ENCODE data around the gene RAP1GAP2.

The RAP1GAP2 gene

GRCh38 chr17:3009411-3009920 is 213.2 kb downstream of the RAP1GAP2 start:
- in situ Hi-C loops (cut with MboI; ENCODE audit: low sequenced_read_pairs, unreplicated experiment) = no loop called here
- TF ChIP-seq, protein P1, sequence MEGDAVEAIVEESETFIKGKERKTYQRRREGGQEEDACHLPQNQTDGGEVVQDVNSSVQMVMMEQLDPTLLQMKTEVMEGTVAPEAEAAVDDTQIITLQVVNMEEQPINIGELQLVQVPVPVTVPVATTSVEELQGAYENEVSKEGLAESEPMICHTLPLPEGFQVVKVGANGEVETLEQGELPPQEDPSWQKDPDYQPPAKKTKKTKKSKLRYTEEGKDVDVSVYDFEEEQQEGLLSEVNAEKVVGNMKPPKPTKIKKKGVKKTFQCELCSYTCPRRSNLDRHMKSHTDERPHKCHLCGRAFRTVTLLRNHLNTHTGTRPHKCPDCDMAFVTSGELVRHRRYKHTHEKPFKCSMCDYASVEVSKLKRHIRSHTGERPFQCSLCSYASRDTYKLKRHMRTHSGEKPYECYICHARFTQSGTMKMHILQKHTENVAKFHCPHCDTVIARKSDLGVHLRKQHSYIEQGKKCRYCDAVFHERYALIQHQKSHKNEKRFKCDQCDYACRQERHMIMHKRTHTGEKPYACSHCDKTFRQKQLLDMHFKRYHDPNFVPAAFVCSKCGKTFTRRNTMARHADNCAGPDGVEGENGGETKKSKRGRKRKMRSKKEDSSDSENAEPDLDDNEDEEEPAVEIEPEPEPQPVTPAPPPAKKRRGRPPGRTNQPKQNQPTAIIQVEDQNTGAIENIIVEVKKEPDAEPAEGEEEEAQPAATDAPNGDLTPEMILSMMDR (IDR thresholded peaks at IDR 0.05; ENCODE audit: borderline replicate concordance, control extremely low read depth, extremely low read depth, insufficient read depth, missing control alignments) = no peak
- no peak for DNase-seq (ENCODE audit: low spot score)

DNA sequence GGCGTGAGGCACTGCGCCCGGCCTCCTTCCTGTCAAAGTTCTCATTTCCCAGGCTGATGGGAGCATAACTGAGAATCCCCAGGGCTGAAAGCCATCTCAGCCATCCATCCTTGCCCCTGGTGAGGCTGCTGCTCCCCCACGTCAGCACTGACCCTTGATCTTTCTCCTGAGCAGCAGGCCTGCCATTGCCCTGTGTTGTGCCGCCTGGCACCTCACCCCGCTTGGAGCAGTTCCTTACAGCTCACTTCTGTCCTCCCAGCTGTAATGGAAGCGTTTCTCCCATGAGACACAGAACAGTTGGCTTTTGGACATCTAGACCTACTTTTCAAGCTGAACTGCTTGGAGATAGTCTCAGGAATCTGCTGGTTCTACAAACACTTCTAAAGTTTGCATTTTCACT is 215.7 kb downstream of the RAP1GAP2 start:
- DNase-seq (ENCODE audit: low spot score) = no peak
- in situ Hi-C loops (cut with MboI; ENCODE audit: low sequenced_read_pairs, unreplicated experiment) = no loop called here
- TF ChIP-seq, protein P1 (IDR thresholded peaks at IDR 0.05; ENCODE audit: borderline replicate concordance, control extremely low read depth, extremely low read depth, insufficient read depth, missing control alignments) = no peak

- in situ Hi-C loops (cut with MboI; ENCODE audit: low sequenced_read_pairs, unreplicated experiment) = no loop called here
- peak; percentile 86 for DNase-seq (ENCODE audit: low spot score)
- TF ChIP-seq, protein P1 (IDR thresholded peaks at IDR 0.05; ENCODE audit: borderline replicate concordance, control extremely low read depth, extremely low read depth, insufficient read depth, missing control alignments) = peak; percentile 73
Measured at GRCh38 chr17:3012926-3013581, 216.8 kb downstream of the RAP1GAP2 start.

DNA sequence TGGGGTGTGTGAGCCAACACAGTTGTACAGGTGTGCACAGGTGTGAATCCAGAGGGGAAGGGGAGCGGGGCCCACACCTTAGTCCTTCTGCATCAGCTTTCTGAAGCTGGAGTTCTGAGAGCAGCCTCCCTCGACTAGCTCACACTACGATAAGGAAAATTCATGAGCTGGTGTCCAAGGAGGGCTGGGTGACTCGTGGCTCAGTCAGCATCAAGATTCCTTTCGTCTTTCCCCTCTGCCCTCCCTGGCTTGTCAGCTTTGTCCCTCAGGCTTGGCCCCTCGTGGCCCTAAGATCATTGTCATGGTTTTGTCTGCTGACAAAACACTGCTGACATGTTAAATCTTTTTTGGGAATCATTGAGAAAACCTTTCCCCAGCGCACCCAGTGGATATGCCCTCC is 219.7 kb downstream of the RAP1GAP2 start:
- TF ChIP-seq, protein P1 (IDR thresholded peaks at IDR 0.05; ENCODE audit: borderline replicate concordance, control extremely low read depth, extremely low read depth, insufficient read depth, missing control alignments) = no peak
- in situ Hi-C loops (cut with MboI; ENCODE audit: low sequenced_read_pairs, unreplicated experiment) = no loop called here
- no peak for DNase-seq (ENCODE audit: low spot score)

- TF ChIP-seq, protein P1 (IDR thresholded peaks at IDR 0.05; ENCODE audit: borderline replicate concordance, control extremely low read depth, extremely low read depth, insufficient read depth, missing control alignments) = no peak
- in situ Hi-C loops (cut with MboI; ENCODE audit: low sequenced_read_pairs, unreplicated experiment) = no loop called here
- no peak for DNase-seq (ENCODE audit: low spot score)
Measured at GRCh38 chr17:3017936-3018335, 221.7 kb downstream of the RAP1GAP2 start.

GRCh38 chr17:3019761-3020160 is 223.5 kb downstream of the RAP1GAP2 start:
- no peak for DNase-seq (ENCODE audit: low spot score)
- in situ Hi-C loops (cut with MboI; ENCODE audit: low sequenced_read_pairs, unreplicated experiment) = no loop called here
- TF ChIP-seq, protein P1 (IDR thresholded peaks at IDR 0.05; ENCODE audit: borderline replicate concordance, control extremely low read depth, extremely low read depth, insufficient read depth, missing control alignments) = no peak
